ENCODE measurements around the gene ALDH18A1.

The ALDH18A1 gene

DNA sequence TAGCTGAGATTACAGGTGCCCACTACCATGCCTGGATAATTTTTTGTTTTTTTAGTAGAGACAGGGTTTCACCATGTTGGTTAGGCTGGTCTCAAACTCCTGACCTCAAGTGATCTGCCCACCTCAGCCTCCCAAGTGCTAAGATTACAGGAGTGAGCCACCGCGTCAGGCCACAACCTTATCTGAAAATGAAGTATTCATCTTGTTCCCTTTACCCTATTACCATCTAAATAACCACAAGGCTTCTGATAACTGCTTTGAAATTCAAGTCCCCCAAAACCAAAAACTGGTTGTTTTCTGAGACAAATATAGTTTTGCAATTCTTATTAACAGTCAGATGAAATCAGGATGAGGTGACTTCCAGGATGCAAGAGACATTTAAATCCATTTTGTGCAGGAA lies 34.8 kb upstream of the ALDH18A1 start:
- Histone ChIP-seq H3K27me3 (ENCODE audit: insufficient read depth, low read length) (no peaks in the 10 kb centered on the region), H4K20me1 (ENCODE audit: insufficient read depth, low read length) (no peaks in the 10 kb centered on the region), H3F3A (ENCODE audit: insufficient read depth, low read length) (no peaks in the 10 kb centered on the region), H3K4me3 (ENCODE audit: low read depth, low read length, poor library complexity, severe bottlenecking) (no peak overlapping the region), H3K9me2 (ENCODE audit: low read depth, low read length) (no peaks in the 10 kb centered on the region), H3K36me3 (ENCODE audit: insufficient read depth, low read length) (peaks cover 7% of the 10 kb centered on the region), H3K4me2 (ENCODE audit: low read length) (no peak overlapping the region), H3K27ac (ENCODE audit: low read depth, low read length, poor library complexity, severe bottlenecking) (no peak overlapping the region), H3K9ac (ENCODE audit: low read length) (no peak overlapping the region), H3K79me2 (ENCODE audit: insufficient read depth, low read length) (no peaks in the 10 kb centered on the region), H3K4me1 (ENCODE audit: insufficient read depth, low read length, severe bottlenecking) (peaks cover 18% of the 10 kb centered on the region), H3K9me3 (ENCODE audit: low read length) (no peaks in the 10 kb centered on the region), H2AFZ (ENCODE audit: low read length) (no peak overlapping the region)
- no peak for TF ChIP-seq EZH2 (IDR thresholded peaks at IDR 0.05; ENCODE audit: borderline replicate concordance, low read length)
- TF ChIP-seq, protein P1, sequence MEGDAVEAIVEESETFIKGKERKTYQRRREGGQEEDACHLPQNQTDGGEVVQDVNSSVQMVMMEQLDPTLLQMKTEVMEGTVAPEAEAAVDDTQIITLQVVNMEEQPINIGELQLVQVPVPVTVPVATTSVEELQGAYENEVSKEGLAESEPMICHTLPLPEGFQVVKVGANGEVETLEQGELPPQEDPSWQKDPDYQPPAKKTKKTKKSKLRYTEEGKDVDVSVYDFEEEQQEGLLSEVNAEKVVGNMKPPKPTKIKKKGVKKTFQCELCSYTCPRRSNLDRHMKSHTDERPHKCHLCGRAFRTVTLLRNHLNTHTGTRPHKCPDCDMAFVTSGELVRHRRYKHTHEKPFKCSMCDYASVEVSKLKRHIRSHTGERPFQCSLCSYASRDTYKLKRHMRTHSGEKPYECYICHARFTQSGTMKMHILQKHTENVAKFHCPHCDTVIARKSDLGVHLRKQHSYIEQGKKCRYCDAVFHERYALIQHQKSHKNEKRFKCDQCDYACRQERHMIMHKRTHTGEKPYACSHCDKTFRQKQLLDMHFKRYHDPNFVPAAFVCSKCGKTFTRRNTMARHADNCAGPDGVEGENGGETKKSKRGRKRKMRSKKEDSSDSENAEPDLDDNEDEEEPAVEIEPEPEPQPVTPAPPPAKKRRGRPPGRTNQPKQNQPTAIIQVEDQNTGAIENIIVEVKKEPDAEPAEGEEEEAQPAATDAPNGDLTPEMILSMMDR (IDR thresholded peaks at IDR 0.05; ENCODE audit: low read length): no peak

DNA sequence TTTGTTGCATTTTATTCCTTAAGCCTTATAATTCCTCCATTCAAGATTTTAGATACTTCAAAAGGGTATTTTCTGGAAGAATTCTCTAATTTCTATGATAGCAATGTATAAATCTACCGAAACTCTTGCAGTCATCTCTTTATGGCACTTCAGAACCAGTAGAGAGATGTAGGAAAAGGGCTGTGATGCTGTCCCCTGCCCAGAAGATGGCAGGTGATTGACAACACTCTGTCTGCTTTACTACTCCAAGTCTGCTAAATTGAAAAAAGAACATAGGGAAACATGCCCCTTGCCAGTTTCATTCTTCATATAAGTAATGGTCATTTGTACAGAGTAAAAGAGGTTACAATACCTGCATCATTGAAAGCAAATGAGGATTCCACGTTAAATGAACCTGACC lies 32.1 kb upstream of the ALDH18A1 start:
- Histone ChIP-seq H3K27ac (ENCODE audit: low read depth, low read length, poor library complexity, severe bottlenecking) (no peak overlapping the region), H3K9me3 (ENCODE audit: low read length) (no peaks in the 10 kb centered on the region), H3K4me2 (ENCODE audit: low read length) (no peak overlapping the region), H3K4me3 (ENCODE audit: low read depth, low read length, poor library complexity, severe bottlenecking) (no peak overlapping the region), H2AFZ (ENCODE audit: low read length) (no peak overlapping the region), H3K4me1 (ENCODE audit: insufficient read depth, low read length, severe bottlenecking) (peaks cover 18% of the 10 kb centered on the region), H3K79me2 (ENCODE audit: insufficient read depth, low read length) (no peaks in the 10 kb centered on the region), H3F3A (ENCODE audit: insufficient read depth, low read length) (no peaks in the 10 kb centered on the region), H3K9me2 (ENCODE audit: low read depth, low read length) (no peaks in the 10 kb centered on the region), H3K36me3 (ENCODE audit: insufficient read depth, low read length) (peaks cover 19% of the 10 kb centered on the region), H3K27me3 (ENCODE audit: insufficient read depth, low read length) (no peaks in the 10 kb centered on the region), H4K20me1 (ENCODE audit: insufficient read depth, low read length) (no peaks in the 10 kb centered on the region), H3K9ac (ENCODE audit: low read length) (no peak overlapping the region)
- no peak for TF ChIP-seq EZH2 (IDR thresholded peaks at IDR 0.05; ENCODE audit: borderline replicate concordance, low read length)
- TF ChIP-seq, protein P1 (IDR thresholded peaks at IDR 0.05; ENCODE audit: low read length): no peak

DNA sequence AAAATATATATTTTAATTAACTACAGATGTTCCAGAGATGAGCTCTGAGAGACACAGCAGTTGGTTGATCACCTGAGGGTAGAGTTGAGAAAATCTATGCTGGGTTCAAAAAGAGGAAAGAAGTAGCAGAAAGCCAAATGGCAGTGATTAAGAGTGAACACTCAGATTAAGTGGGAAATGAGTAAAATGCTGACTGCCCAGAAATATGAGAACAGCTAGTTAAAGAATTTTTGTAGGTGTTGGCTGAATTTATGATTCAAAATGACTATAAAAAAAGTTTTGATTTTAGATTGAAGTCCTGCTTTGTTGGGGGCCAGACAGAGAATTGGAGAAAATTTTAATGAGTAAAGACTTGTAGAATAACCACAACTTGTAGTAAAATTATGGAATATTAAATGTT lies 27.5 kb upstream of the ALDH18A1 start:
- Histone ChIP-seq H3K27me3 (ENCODE audit: insufficient read depth, low read length) (no peaks in the 10 kb centered on the region), H3K4me2 (ENCODE audit: low read length) (no peak overlapping the region), H3K36me3 (ENCODE audit: insufficient read depth, low read length) (peaks cover 25% of the 10 kb centered on the region), H3K27ac (ENCODE audit: low read depth, low read length, poor library complexity, severe bottlenecking) (no peak overlapping the region), H3K9me3 (ENCODE audit: low read length) (no peaks in the 10 kb centered on the region), H3K4me1 (ENCODE audit: insufficient read depth, low read length, severe bottlenecking) (no peaks in the 10 kb centered on the region), H3F3A (ENCODE audit: insufficient read depth, low read length) (no peaks in the 10 kb centered on the region), H4K20me1 (ENCODE audit: insufficient read depth, low read length) (no peaks in the 10 kb centered on the region), H3K9ac (ENCODE audit: low read length) (no peak overlapping the region), H3K79me2 (ENCODE audit: insufficient read depth, low read length) (no peaks in the 10 kb centered on the region), H3K4me3 (ENCODE audit: low read depth, low read length, poor library complexity, severe bottlenecking) (no peak overlapping the region), H2AFZ (ENCODE audit: low read length) (no peak overlapping the region), H3K9me2 (ENCODE audit: low read depth, low read length) (no peaks in the 10 kb centered on the region)
- TF ChIP-seq, protein P1 (IDR thresholded peaks at IDR 0.05; ENCODE audit: low read length): no peak
- no peak for TF ChIP-seq EZH2 (IDR thresholded peaks at IDR 0.05; ENCODE audit: borderline replicate concordance, low read length)

Data from OCI-LY1 (cell line).